Testis (tissue), 3 donors: ENCODE results near the gene SCEL. TPM values are rescaled to one million over a fixed set of nuclear protein-coding genes. Genes with fewer than 3 reads are reported as not detected.

Experiments used
- DNase-seq: peaks from one replicate; pipeline ENCODE4 v3.0.0-alpha.2; 2019
- H3K27ac ChIP-seq, 2 donors: fragments of 200-600 bp; sonication (generic); one replicate each; pipeline ENCODE4 v1.5.1; 2019
- H3K27me3 ChIP-seq: fragments of 200-600 bp; sonication (generic); one replicate; pipeline ENCODE4 v1.5.1; 2019
- H3K36me3 ChIP-seq: fragments of 200-600 bp; sonication (generic); one replicate; pipeline ENCODE4 v1.5.1; 2017; ENCODE audit warnings: low read depth; ENCODE audit errors: missing control alignments
- H3K4me1 ChIP-seq: fragments of 200-600 bp; sonication (generic); one replicate; pipeline ENCODE4 v1.5.1; 2019
- H3K4me3 ChIP-seq, 2 donors: fragments of 200-600 bp; sonication (generic); one replicate each; pipeline ENCODE4 v1.5.1; 2017 to 2019
- H3K9me3 ChIP-seq: fragments of 200-600 bp; sonication (generic); one replicate; pipeline ENCODE4 v1.5.1; 2017
- CTCF ChIP-seq, 3 experiments: fragments of 450-650 bp in 2 of 3; fragments of 200-600 bp in 1 of 3; sonication (generic) in 1 of 3; IDR thresholded peaks; one replicate each; pipeline ENCODE4 v1.5.1; 2016 to 2019; ENCODE audit warnings: antibody characterized with exemption in 3 of 3, mild to moderate bottlenecking in 2 of 3, moderate library complexity in 1 of 3
- POLR2A ChIP-seq: fragments of 450-650 bp; IDR thresholded peaks from one replicate; pipeline ENCODE4 v1.6.1; 2017; ENCODE audit warnings: antibody characterized with exemption, mild to moderate bottlenecking, moderate library complexity
- WGBS, 2 donors: methylation state at CpG; one replicate each; pipeline ENCODE4 v1.1.5; 2018; 5-methylcytosine and 5-hydroxymethylcytosine counted together
- intact Hi-C: fragments of 100-400 bp; cut with DNase I; formaldehyde crosslinking; loops from one replicate; pipeline ENCODE4 v1.15.1; 2023; ENCODE audit warnings: low total_unique reads
- polyA plus RNA-seq: library from polyadenylated mRNA; stranded (reverse); fragments of 350-450 nt; fragmentation: Illumina TruSeq; extraction: RNeasy Lipid Tissue Mini Kit (QIAGEN cat#74804); gene quantifications from one replicate; pipeline ENCODE4 v1.2.3, GENCODE V29; 2014; ENCODE audit warnings: low read depth, low replicate concordance; ENCODE audit not compliant: insufficient read depth
- total RNA-seq, 2 donors: library from RNA; depleted of rRNA; stranded (reverse); fragments of >200 nt; gene quantifications; one replicate each; pipeline ENCODE4 v1.2.3, GENCODE V29; 2016

The SCEL gene
- total and polyA plus RNA-seq, 3 donors from 2014 or later = 2.5 to 3.5 (median 2.5) TPM

GRCh38 chr13:77579959-77580358 is 44.5 kb downstream of the SCEL start:
- Histone ChIP-seq H3K4me1 (peaks cover 3% of the 10 kb centered on the region), H3K27ac (no peak overlapping the region), H3K9me3 (no peaks in the 10 kb centered on the region), H3K36me3 (no peaks in the 10 kb centered on the region), H3K4me3 (no peak overlapping the region), H3K27me3 (no peaks in the 10 kb centered on the region)
- intact Hi-C loops = no loop called here
- 55 to 59% methylated on average over 2 of the region's 2 CpGs for WGBS, 2 donors
- DNase-seq = no peak
- TF ChIP-seq CTCF (IDR thresholded peaks at IDR 0.05) (no peak), POLR2A (no peak)

GRCh38 chr13:77580748-77581147 is 45.2 kb downstream of the SCEL start:
- no peaks in the 10 kb centered on the region for H3K36me3 ChIP-seq
- H3K4me1 ChIP-seq = peaks cover 3% of the 10 kb centered on the region
- no peak overlapping the region for H3K27ac ChIP-seq
- no peaks in the 10 kb centered on the region for H3K27me3 ChIP-seq
- 54 to 62% methylated on average over 1 of the region's 1 CpG for WGBS, 2 donors
- H3K9me3 ChIP-seq = no peaks in the 10 kb centered on the region
- no peak overlapping the region for H3K4me3 ChIP-seq
- TF ChIP-seq POLR2A (no peak), CTCF (IDR thresholded peaks at IDR 0.05) (no peak)
- intact Hi-C loops = no loop called here
- DNase-seq = no peak

GRCh38 chr13:77583581-77583980 is 48.1 kb downstream of the SCEL start:
- Histone ChIP-seq H3K9me3 (no peaks in the 10 kb centered on the region), H3K36me3 (no peaks in the 10 kb centered on the region), H3K27ac (no peak overlapping the region), H3K4me3 (no peak overlapping the region), H3K27me3 (no peaks in the 10 kb centered on the region), H3K4me1 (peaks cover 3% of the 10 kb centered on the region)
- 87 to 94% methylated on average over 3 of the region's 3 CpGs for WGBS, 2 donors
- intact Hi-C loops = no loop called here
- no peak for DNase-seq
- TF ChIP-seq CTCF (IDR thresholded peaks at IDR 0.05) (no peak), POLR2A (no peak)

- no peaks in the 10 kb centered on the region for H3K9me3 ChIP-seq
- peaks cover 3% of the 10 kb centered on the region for H3K4me1 ChIP-seq
- H3K27me3 ChIP-seq = no peaks in the 10 kb centered on the region
- H3K4me3 ChIP-seq = no peak overlapping the region
- intact Hi-C loops = no loop called here
- no peak for DNase-seq
- TF ChIP-seq CTCF (IDR thresholded peaks at IDR 0.05) (no peak), POLR2A (no peak)
- WGBS, 2 donors = 74 to 86% methylated on average over 7 of the region's 7 CpGs
- H3K36me3 ChIP-seq = no peaks in the 10 kb centered on the region
- H3K27ac ChIP-seq = no peak overlapping the region
These were observed 48.6 kb downstream of the SCEL start for GRCh38 chr13:77584106-77584505.

- H3K4me1 ChIP-seq = no peaks in the 10 kb centered on the region
- 34 to 40% methylated on average over 2 of the region's 2 CpGs for WGBS, 2 donors
- intact Hi-C loops = no loop called here
- no peaks in the 10 kb centered on the region for H3K36me3 ChIP-seq
- no peak overlapping the region for H3K4me3 ChIP-seq
- TF ChIP-seq POLR2A (no peak), CTCF (IDR thresholded peaks at IDR 0.05) (no peak)
- H3K27me3 ChIP-seq = no peaks in the 10 kb centered on the region
- no peaks in the 10 kb centered on the region for H3K9me3 ChIP-seq
- no peak overlapping the region for H3K27ac ChIP-seq
- no peak for DNase-seq
These were observed 59.8 kb downstream of the SCEL start for GRCh38 chr13:77595166-77595810.
